Activated CD8-positive, alpha-beta memory T cell treated with anti-CD3 and anti-CD28 coated beads, Interleukin-2, amount 10 ng/mL, durations not matched to agents 7 days and 5 days (primary cell): Measurements from ENCODE around the gene DSG4. TPM values are rescaled to one million over a fixed set of nuclear protein-coding genes. Genes with fewer than 3 reads are reported as not detected.

ENCODE experiments used
- ATAC-seq: fragments of 150-1000 bp; cut with Tn5 transposase; one replicate; pipeline ENCODE4 v1.10.0; 2021; ENCODE audit warnings: moderate library complexity
- CTCF ChIA-PET: fragments of 350-600 bp; sonication (Branson Sonifier 250); formaldehyde crosslinking; loops from one replicate; lab custom pipeline; 2021; ENCODE audit warnings: antibody characterized with exemption; lab: Charles Lee
- DNase-seq: peaks from one replicate; pipeline ENCODE4 v3.0.0-alpha.2; 2020
- H3K27ac Mint-ChIP-seq: one replicate; pipeline ENCODE4 v1.8.0; 2021; ENCODE audit warnings: mild to moderate bottlenecking, mixed read lengths
- H3K27me3 Mint-ChIP-seq: one replicate; pipeline ENCODE4 v1.8.0; 2021; ENCODE audit warnings: mixed read lengths
- H3K36me3 Mint-ChIP-seq: one replicate; pipeline ENCODE4 v1.8.0; 2021; ENCODE audit warnings: mild to moderate bottlenecking, mixed read lengths
- H3K4me1 Mint-ChIP-seq: one replicate; pipeline ENCODE4 v1.8.0; 2021; ENCODE audit warnings: mixed read lengths
- H3K4me3 Mint-ChIP-seq: one replicate; pipeline ENCODE4 v1.8.0; 2021; ENCODE audit warnings: mild to moderate bottlenecking, moderate library complexity, mixed read lengths
- H3K9me3 Mint-ChIP-seq: one replicate; pipeline ENCODE4 v1.8.0; 2022; ENCODE audit warnings: low read depth, mixed read lengths
- total RNA-seq, 2 experiments: library from RNA; stranded (reverse); gene quantifications; one replicate each; pipeline ENCODE4 v1.2.3, GENCODE V29; 2021

Gene DSG4
- total RNA-seq, 2 experiments from 2014 or later = not detected

DNA sequence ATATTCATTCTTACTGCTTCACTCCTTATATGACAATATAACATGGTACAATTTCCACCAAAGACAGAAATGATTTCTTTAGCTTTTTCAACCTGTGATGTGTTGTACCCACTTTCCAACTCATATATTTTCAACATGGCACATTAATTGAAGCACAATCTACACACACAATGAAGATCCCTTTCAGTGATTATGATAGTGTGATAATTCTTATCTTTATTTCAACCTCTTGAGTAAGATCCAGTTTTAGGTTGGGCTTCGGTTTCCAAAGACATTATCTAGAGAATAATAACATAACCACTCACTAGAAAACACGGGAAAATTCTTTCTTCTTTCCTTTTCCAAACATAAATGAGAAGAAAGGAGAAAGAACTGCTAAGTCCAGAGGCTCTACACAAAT is 67.6 kb downstream of the DSG4 start:
- H3K4me1 Mint-ChIP-seq = no peaks in the 10 kb centered on the region
- CTCF ChIA-PET = no interaction called here
- peaks cover 2% of the 10 kb centered on the region for H3K9me3 Mint-ChIP-seq
- no peak overlapping the region for H3K4me3 Mint-ChIP-seq
- ATAC-seq = no peak
- DNase-seq = no peak
- no peaks in the 10 kb centered on the region for H3K27me3 Mint-ChIP-seq
- H3K27ac Mint-ChIP-seq = no peak overlapping the region
- no peaks in the 10 kb centered on the region for H3K36me3 Mint-ChIP-seq

DNA sequence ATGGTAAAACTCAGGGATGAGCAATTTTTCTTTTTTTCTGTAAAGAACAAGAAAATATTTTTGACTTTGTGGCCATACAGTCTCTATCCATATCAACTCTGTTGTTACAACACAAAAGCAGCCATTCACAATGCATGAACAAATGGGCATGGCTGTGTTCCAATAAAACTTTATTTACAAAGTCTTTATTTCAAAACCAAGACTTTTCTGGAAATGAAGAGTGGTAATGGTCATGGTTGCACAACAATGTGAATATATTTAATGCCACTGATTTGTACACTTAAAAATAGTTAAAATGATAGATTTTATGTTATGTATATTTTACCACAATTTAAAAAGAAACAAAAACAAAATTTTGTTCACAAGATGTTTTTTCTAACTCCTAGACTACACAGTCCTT is 69.3 kb downstream of the DSG4 start:
- CTCF ChIA-PET = no interaction called here
- Mint-ChIP-seq H3K9me3 (no peaks in the 10 kb centered on the region), H3K27me3 (no peaks in the 10 kb centered on the region), H3K4me1 (no peaks in the 10 kb centered on the region), H3K4me3 (no peak overlapping the region), H3K36me3 (no peaks in the 10 kb centered on the region), H3K27ac (no peak overlapping the region)
- DNase-seq (no peak), ATAC-seq (no peak)

DNA sequence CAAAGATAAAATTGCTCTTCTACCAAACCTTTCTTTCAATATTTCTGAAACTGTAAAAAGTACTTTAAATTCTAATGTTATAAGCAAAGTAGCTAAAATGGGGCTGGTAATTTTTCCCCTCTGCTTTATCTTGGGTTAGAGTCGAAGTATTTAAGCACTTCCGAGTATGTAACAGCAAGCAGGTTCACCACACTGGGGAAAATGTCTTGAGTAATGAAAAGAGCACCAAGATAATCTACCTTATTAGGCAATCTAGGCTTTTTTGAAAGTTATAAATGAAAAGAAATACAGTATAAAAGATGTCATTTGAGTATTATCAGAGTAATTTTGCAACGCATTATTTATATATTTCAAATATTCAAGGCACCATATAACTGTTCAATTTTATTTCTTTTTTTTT is 70.3 kb downstream of the DSG4 start:
- DNase-seq (no peak), ATAC-seq (no peak)
- CTCF ChIA-PET = no interaction called here
- Mint-ChIP-seq H3K4me1 (no peaks in the 10 kb centered on the region), H3K36me3 (no peaks in the 10 kb centered on the region), H3K9me3 (no peaks in the 10 kb centered on the region), H3K27me3 (no peaks in the 10 kb centered on the region), H3K27ac (no peak overlapping the region), H3K4me3 (no peak overlapping the region)

DNA sequence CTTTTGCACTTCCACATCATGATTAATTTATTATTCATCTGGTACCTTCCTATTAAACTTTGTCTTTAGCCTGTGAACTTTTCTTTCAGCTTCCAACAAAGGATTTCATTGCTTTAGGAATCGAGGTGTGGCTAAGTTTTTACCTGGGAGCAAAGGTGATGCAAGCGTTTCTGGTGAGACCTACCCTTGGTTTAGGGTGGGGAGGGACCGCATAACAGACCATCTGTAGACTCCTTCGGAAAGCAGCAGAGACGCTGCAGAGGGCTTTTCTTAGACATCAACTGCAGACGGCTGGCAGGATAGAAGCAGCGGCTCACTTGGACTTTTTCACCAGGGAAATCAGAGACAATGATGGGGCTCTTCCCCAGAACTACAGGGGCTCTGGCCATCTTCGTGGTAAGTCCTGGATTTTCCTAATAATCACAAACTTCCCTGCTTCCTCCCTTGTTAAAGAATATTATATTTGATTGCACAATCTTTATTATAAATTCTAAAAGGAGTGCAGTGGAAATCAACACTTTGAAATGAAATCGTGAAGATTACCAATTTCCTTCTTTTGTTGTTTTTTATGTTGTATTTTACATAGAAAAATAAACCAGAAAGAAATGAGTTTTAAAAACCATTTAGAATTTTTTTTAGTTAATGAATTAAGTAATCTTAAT is 71.1 kb downstream of the DSG4 start, which contains the start of gene DSG3:
Gene DSG3 (plus strand): TSS at position 212 of the 662 bp plus-strand sequence. CDS start 137 bp downstream, at position 349.
- no peaks in the 10 kb centered on the region for H3K4me1 Mint-ChIP-seq
- ATAC-seq (no peak), DNase-seq (no peak)
- no peaks in the 10 kb centered on the region for H3K9me3 Mint-ChIP-seq
- no peaks in the 10 kb centered on the region for H3K27me3 Mint-ChIP-seq
- no peak within 1 kb of the TSS for H3K4me3 Mint-ChIP-seq
- CTCF ChIA-PET = no interaction called here
- H3K27ac Mint-ChIP-seq = no peak within 1 kb of the TSS
- no peaks in the 10 kb centered on the region for H3K36me3 Mint-ChIP-seq

- CTCF ChIA-PET = no interaction called here
- Mint-ChIP-seq H3K36me3 (no peaks in the 10 kb centered on the region), H3K9me3 (peaks cover 2% of the 10 kb centered on the region), H3K27me3 (no peaks in the 10 kb centered on the region), H3K4me3 (no peak overlapping the region), H3K27ac (no peak overlapping the region), H3K4me1 (no peaks in the 10 kb centered on the region)
- DNase-seq = no peak
- no peak for ATAC-seq
These were observed 73.8 kb downstream of the DSG4 start for GRCh38 chr18:31450409-31450808.

DNA sequence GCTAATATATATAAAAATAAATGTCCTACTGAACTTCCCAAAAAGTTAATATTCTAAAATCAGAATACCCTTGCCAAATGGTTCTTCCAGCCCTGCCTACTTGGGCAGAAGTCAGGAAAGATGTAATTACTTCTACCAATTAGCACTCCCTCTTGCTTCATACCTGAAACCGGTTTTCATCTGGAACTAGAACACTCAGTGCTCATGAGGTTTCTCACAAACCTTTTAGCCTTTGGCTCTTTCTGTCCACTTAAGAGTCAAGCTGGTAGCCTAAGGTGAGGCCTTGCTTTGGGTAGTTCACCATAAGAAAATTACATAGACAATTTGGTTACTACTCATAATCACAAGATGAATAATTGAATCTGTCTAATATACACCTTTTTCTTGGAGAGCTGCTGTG is 75.0 kb downstream of the DSG4 start:
- Mint-ChIP-seq H3K4me1 (no peaks in the 10 kb centered on the region), H3K27ac (no peak overlapping the region), H3K4me3 (no peak overlapping the region), H3K27me3 (no peaks in the 10 kb centered on the region), H3K9me3 (peaks cover 2% of the 10 kb centered on the region), H3K36me3 (no peaks in the 10 kb centered on the region)
- DNase-seq (no peak), ATAC-seq (no peak)
- CTCF ChIA-PET = no interaction called here

DNA sequence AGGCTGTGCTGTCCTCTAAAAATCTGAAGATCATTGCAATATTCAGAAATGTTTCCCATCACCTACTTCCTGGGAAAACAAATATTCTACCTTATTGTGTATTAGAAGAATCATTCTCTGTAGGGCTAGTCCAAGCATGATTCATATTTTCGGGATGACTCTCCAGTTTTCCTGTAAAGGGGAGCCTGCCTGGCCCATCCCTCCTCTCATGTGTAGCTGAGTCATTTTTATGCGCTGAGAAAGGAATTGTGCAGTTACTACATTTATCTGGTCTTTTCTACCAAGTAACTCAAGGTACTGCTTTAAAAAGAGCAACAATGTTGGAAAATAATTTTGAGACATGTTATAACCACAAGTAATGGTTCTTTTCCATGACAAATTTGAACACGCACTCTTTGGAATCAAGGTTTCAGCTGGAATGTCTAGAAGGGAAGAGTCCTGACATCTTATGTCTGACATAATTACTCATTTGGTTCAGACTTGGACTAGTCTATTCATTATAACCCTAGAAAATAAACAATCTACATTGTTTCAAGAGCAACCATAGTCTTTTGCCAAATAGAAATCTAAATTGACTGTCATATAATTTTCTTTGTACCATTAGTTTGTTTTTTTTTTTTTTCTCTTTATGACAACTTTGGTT is 77.6 kb downstream of the DSG4 start:
- CTCF ChIA-PET = no interaction called here
- DNase-seq = no peak
- H3K36me3 Mint-ChIP-seq = no peaks in the 10 kb centered on the region
- H3K4me1 Mint-ChIP-seq = no peaks in the 10 kb centered on the region
- H3K9me3 Mint-ChIP-seq = peaks cover 2% of the 10 kb centered on the region
- no peak overlapping the region for H3K27ac Mint-ChIP-seq
- no peak for ATAC-seq
- H3K27me3 Mint-ChIP-seq = no peaks in the 10 kb centered on the region
- no peak overlapping the region for H3K4me3 Mint-ChIP-seq

Other genes starting within 250 kb of the DSG4 start
- not detected for gene DSC1, start 213.9 kb upstream of the DSG4 start, total RNA-seq
- gene DSG1, start 58.6 kb upstream of the DSG4 start, total RNA-seq = not detected
- gene DSG3, start 71.0 kb downstream of the DSG4 start, total RNA-seq = not detected
- gene DSG2, start 121.4 kb downstream of the DSG4 start, total RNA-seq = under 1 TPM; 0.09 to 0.35 TPM
- gene TTR, start 215.1 kb downstream of the DSG4 start, total RNA-seq = not detected